Hematopoietic multipotent progenitor cell (in vitro differentiated cells): ENCODE results near the gene TMEM163. TPM values are rescaled to one million over a fixed set of nuclear protein-coding genes. Genes with fewer than 3 reads are reported as not detected.

Experiments
- DNase-seq, 3 donors: peaks; one replicate each; pipeline ENCODE4 v3.0.0-alpha.2; 2011 to 2015; ENCODE audit warnings: low read depth in 2 of 3, low spot score in 2 of 3
- total RNA-seq: library from RNA; depleted of rRNA; stranded (reverse); fragments of >200 nt; gene quantifications from one replicate; pipeline ENCODE4 v1.2.3, GENCODE V29; 2012

The TMEM163 gene
- total RNA-seq, 1 donor = 17.2 TPM

DNA sequence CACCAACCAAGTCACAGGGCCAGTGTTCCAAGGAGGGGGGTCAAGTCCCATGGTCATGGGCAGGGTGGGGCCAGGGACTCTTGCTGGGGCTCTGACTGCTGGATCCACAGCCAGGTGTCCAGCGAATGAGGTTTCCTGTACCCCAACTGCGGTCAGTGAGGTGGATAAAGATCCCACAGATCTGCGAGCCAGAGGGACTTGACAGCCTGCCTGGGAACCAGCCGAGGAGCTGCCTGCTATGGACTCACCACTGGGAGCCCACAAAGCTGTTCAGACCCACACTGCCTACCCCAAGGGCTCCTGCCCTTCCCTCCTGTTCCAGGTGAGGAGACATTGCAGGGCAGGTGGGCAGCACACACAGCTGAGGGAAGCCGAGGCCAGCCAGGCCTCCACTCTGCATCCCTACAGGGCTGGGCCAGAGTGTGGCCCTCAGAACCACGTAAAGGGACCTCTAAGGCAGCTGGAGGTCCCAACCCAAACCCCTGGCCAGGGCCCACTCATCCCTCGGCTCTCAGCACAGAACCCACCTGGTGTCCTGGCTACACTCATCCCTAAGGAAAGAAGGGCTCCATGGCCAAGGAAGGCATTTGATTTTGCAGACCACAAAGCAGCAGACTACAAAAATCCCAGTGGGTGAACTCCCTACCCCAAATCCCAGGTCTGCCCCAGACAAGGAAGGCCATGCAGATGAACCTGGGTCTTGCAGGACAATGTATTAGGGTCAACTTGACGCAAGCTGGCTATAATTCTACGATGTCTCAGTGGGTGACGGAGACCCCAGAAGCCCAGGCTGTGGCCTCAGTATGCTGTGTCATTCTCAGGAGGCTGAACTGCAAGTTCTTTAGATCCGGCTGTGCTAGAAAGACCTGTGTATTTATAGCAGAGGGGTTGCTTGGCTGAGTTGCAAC, 255.8 kb downstream of the TMEM163 start:
- DNase-seq = no peak

DNA sequence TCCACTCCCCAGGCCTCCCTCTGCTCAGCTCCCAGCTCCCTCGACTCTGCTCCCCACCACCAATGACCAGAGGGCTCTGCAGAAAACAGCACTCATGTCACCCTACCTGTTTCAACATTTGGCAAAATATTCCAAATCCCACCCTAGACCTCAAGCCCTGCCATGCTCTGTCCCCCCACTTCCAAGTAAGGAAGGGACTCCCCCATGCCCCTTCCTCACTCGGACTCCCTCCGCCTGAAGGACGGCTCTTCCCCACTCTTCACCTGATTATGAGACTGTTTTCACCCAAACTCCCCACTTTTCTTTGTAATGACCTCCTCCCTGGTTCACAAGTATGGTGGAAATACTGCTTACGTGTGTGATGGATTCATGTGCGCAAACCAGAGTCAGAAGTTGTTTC, 256.5 kb downstream of the TMEM163 start:
- DNase-seq = no peak

DNA sequence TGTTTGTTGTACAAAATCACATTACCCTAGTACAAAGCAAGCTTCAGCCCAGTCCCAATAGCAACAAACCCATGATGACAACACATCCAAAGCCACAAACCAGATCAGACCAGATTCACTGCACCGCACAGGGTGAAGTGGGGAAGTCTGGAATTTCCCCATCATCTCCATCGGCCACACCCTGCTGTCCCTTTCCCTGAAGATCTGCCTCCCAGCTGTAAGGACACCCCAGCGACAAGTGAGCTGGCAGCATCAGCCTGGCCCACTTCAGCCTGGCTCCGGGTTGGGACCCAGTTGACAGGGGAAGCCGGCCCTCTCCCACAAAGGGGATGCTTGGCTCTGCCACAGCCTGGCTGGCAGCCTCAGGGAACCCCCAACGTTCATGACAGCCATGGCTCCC, 257.3 kb downstream of the TMEM163 start:
- DNase-seq = no peak

DNA sequence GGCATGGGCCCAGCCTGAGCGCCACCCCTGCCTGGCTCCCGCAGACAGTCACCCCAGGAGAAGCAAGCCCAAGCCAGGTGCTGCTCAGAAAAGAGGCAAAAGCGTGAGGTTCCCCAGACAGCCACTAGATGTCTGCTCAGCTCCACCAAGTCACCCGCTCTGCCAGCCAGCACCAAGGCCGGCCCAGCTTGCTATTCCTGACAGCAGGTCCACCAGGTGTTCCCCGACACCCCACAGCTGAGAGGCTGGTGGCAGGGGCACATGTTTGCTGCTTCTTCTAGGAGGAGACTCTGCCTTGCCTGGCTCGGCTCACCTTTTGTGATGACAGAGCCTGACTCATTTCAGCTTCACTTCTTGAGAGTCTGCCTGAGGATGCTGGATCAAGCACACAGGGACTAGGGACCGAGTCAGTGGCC, 258.2 kb downstream of the TMEM163 start:
- DNase-seq = peak in 2 of 3 donors; percentile 40 to 43

DNA sequence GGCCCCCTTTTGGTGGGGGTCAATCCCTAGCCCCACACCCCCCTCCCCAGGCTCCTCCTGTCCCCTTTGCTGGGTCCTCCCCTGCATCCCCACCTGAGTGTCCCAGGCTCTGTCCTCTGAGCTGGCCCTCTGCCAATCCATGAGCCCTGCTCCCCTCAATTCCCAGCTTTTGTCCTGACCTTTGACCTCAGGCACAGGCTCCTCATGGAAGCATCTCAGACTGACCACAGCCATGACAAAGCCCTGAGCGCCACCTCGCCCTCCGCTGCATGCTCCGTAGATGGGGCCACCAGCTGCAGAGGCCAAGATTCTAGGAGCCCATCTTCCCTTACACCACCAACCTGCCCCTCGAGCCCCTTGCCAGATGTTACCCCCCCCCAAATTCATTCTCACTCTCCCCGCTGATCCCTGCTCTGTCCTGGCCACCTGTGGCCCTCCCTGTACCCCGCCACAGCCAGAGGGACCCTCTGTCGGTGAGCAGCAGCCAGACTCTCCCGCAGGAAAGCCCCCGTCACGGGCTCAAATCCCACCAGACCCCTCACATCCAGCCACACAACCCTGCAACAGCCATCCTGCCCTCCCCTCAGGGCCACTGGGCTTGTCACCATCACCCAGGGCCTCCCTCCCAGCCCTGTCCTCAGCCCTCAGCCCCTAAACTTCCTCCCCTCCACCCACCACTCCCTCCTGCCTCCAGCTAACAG, 258.9 kb downstream of the TMEM163 start:
- no peak for DNase-seq

DNA sequence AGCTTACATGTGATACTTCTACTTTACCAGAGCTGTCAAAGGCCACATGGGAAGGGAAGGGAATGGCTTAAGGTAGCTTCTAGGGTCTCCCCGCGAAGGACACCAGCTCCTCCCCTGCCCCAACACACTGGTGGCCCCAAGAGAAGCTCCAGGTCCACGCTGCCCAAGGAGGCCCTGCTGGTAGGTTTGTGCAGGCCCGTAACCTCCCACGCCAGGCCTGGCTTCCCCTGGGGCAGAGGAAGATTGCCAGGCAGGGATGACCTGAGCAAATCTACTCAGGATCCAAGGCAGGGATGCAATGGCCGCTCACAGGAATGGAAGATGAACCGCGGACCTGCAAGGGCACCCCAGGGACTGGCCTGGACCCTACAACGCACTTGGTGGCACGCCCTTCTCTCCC, 259.9 kb downstream of the TMEM163 start:
- DNase-seq = no peak

DNA sequence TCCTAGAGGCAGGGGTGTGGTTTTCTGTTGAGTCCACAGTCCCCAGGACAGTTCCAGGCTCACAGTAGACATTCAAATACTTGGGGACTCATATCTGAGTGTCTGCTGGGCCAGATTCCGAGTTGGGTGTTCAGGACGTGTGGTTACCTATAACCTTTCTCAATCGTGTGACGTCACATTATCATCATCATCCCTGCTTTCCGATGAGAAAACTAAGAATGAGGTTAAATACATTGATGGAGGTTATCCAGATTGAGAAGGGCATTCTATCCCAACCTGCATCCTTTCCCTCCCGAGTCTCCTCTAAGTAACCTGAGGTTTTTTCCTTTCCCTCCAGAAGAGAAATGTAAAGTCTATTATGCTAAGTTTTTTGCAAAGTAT, 260.3 kb downstream of the TMEM163 start:
- no peak for DNase-seq

DNA sequence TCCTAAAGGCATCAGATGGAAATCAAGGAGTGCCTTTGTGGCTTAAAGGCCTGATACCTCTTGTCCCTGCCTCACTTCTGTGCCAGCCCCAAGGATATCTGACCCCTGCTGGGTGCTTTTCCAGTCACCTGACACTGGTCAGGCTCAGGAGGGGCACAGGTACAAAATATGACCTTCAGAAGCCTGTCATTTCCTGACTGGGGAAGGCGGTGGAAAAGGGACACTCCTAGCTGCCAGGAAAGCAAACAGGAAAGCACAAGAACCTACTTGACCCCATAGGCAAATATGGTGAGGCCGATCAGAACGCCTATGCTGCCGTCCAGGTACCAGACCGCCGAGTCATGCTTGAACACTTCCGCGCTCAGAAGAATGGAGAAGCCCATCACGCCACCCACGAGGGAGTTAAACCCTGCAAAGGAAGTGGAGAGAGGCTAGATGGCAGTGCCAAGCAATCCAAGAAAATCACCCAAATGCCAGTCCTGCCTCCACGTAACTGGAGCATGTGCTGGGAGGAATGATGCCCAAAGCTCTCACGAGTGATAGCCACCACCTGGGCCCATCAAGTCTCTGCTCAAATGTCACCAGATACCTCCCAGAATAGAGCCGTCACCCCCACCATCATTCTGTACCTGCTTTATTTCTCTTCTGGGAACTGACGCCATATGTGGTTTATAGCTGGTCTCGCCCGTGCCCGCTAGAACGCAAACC, 260.9 kb downstream of the TMEM163 start:
- DNase-seq = no peak

DNA sequence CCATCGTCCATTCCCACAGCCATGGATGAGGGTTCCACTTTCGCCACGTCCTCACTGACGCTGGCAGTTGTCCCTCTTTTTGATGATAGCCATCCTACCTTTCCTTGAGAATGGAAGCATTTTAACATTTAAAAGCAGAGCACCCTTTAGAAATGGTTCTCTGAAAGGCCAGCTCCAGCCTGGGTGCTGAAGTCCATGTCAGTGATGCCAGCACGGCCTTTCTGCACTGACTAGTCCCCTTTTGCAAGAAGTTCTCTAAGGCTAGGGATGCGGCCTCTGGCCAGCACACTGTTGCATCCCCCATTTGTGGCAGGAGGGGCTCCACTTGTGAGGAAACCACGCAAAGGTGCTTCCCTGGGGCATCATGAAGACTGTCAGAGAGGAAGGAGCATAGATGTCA, 261.4 kb downstream of the TMEM163 start:
- DNase-seq = peak in 1 of 3 donors; percentile 7

DNA sequence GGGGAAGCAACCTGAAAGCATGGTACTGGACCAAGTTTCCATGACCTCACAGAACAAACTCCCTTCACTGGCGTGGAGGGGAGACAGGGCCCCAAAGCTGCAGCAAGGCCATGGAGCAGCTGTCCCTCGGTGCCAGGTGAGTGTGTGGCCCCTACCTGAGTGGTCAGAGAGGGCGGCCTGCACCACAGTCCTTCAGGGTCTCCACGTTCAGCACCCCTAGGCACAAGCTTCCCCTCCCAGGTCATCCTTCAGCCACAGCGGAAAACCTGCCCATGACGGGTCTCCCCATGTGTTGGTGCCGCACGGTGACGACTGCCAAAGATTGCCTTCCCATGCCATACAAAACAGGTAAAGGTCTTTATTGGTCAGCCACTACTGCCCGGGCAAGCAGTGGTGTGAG, 263.4 kb downstream of the TMEM163 start:
- no peak for DNase-seq

DNA sequence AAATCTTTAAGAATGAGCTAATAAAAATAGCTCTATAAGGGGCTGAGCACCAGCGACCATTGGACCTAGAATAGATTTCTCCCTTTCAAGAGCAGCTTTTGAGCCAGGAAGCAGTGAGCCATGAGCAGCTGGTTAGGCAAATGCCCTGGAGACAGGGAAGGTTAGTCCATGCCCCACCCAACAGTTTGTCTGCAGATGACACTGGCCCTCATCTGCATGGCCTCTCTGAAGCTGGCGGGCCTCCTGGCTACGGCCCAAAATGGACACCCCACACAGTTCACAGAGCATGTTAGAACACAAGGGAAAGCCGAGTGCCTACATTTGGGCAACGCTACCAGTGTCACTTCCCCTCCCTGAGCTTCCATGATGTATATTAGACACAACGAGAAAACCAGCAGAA, 263.9 kb downstream of the TMEM163 start:
- DNase-seq = no peak

DNA sequence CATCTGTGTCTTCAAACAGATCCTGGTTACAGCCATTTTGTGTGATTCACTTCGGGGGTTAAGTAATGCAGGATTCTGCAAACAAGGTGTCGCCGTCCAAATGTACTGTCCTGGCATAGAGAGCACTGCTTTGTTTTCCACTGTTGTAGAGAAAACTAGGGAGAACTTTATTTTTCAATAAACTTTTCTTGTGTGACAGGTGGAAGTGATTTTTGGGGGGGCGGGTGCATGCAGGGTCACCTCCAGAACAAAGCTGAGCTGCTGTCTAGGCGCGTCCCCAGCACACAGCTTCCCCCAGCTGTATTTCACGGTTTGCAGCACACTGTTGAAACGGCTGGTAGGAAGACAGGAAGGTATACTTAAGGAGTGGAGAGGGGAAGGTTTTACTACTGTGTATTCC, 264.4 kb downstream of the TMEM163 start:
- no peak for DNase-seq

DNA sequence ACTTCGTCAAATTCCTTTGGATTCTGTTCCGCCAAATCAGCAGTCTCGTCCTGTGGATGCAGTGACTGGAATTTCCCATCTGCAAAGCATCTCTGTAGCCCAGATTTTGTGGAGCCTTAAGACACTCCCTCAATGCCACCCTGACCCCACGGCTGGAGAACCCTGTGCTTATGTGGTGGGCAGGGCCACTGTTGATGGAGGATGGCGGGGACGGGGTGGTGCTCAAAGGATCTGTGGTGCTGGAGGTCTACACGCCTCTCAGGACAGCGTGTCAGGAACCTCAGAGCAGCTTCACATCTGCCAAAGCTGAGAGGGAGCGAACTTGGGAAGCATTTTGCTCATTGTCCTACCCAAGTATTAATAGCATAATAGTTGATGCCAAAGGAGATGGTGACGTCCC, 264.8 kb downstream of the TMEM163 start:
- no peak for DNase-seq

DNA sequence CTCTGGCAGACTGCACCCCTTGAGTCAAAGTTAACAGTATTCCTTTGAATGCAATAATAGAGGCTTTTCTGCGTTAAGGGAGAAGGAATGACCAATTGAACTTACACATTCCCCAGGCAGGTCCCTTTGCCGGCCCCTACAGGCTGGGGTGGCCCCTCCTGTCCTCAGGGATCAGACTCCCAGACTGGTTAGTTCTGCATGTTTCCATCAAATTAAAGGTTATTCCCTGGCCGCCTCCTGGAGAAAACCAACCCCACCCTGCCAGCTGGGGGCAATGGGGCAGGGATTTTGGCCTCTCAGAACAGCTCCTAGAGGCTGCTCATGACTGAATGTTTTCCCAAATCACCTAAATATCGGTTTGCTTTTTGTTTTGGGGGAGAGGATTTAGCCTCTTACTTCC, 265.3 kb downstream of the TMEM163 start:
- DNase-seq = no peak

DNA sequence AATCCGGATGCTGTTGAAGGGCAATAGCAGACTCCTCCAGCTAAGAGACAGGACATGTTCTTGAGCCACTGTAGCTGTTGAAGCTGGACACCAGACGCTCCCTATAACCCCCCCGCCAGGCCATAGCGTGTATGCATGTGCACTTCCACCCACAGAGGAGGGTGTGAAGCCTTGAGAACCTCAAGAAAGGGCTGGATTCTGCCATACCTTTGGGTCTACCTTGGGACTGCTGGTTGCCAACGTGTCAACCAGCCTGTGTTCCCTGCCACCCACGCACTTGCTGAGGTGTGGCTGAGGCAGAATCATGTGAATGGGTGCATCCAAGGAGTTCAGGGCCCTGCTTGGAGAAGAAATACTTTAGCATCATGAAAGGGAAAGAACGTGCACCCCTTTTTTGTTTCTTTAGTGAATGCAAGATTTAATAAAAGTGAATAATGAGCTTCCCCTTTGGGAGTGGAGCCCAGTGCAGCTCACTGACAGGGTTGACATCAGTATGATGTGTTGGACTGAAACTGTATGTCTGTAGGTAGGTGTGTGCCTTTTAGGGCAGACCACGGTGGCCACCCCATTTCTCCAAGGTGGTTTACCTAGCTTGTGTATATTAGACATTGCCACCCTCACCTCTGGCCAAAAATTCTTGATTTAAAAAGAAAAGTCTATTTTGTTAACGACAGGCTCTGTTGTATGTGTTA, 266.6 kb downstream of the TMEM163 start:
- no peak for DNase-seq

DNA sequence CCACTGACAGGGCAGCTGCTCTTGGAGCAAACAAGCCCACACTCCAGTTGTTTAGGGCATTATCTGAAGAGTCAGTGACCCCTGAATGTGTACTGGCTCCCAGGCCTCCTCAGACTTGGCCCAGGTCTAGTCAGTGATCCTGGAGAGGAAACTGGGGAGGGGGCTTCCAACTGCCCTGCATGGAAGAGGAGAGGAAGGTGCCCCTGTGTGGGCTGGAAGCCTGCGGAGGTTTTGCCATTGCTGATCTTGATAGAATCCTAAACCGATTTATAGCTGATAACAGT, 267.5 kb downstream of the TMEM163 start:
- DNase-seq = no peak

DNA sequence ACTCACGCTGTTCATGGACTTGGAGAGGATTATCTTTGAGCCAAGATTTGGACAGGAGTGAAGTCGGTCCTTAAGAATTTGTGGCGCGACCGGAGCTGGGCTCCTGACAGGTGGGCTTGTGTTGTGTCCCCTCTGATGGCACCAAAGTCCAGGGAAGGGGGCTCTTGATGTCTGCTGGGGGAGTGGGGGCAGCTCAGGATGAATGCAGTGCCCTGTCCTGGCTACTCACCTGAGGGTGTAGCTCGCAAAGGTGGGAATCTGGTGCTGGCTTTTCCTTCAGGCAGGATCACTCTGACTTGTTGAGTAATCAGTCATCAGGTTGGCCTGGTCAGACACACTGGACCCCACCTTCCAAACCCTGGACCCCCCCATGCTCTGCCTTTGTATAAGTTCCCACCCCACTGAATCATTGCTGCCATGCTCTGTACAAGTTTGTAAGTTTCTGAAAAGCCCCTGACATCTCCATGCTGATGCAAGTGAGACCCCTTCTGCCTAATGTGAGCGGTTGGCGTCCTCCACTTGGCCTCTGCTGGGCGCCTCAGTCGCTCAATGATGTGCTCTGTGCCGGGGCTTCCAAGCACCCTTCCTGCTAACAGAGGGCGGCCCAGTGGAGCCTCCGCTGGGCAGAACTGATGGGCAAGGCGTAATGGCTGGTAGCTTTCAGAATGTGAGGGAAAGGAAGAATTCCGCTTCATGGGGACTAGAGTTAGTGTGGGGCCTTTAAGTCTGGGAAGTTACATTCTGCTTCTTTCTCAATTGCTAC, 268.9 kb downstream of the TMEM163 start:
- no peak for DNase-seq

DNA sequence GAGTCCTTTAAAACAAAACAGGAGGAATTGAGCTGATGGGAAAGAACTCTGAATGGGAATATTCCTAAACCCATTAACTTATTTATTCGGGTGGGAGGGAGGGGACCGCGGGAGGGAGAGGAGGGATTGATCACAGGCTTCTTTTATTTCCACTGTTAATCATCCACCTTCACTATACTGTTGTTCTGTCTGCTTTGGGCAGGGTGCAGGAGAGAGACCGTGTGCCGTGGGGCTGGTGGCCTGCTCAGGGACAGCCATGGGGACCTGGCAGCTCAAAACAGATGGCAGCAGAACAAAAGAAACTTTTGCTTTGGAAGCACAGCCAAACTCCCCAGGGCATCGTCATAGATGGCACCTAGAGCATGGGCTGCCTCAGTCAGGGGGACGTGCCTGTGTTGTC, 269.6 kb downstream of the TMEM163 start:
- DNase-seq = no peak

DNA sequence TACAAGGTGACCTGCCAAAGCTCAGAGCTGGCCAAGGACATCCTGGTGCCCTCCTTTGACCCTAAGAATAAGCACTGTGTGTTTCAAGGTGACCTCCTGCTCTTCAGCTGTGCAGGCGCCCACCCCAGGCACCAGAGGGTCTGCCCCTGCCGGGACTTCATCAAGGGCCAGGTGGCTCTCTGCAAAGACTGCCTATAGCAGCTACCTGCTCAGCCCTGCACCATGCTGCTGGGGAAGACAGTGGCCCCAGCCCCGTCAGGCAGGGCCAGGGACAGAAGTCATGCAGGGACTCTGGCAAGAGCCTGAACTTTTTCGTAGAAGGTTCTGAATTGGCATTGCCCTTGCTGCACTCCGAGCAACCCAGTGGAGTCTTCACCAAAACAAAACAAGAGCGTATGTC, 270.1 kb downstream of the TMEM163 start:
- DNase-seq = no peak

DNA sequence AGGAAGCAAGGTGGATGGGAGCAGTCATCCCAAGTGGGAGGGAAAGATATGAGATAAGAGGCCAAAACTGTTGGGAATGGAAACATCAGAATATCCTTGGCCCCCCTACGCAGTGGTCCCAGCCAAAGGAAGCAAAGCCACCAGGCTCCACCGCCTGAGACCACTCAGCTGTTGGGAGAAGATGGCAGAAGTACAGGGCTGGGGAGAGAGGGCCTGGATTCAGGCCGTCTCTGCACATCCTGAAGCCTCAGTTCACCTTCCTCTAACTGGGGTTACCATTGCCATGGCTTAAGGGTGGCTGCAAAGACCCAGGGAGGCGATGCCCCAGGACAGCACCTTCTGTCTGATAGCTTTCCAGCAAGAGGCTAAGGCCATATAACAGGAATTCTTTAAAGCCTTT, 271.1 kb downstream of the TMEM163 start:
- DNase-seq = no peak
